GM23338 (cell line): Measurements from ENCODE around the gene PDZK1IP1. TPM values are rescaled to one million over a fixed set of nuclear protein-coding genes. Genes with fewer than 3 reads are reported as not detected.

ENCODE experiments used
- ATAC-seq: fragments of 200-7000 bp; cut with Tn5 transposase; 3 replicates; pipeline ENCODE4 v1.9.1; 2020
- DNase-seq: peaks from one replicate; pipeline ENCODE4 v3.0.0-alpha.2; 2015; ENCODE audit warnings: low spot score
- H2AFZ ChIP-seq: fragments of 200-600 bp; sonication (generic); 2 replicates; pipeline ENCODE4 v1.8.0; 2016; ENCODE audit warnings: antibody characterized with exemption, mild to moderate bottlenecking, moderate library complexity
- H3F3A ChIP-seq: fragments of 200-600 bp; sonication (generic); replicated peaks from 2 replicates; pipeline ENCODE4 v1.8.0; 2017; ENCODE audit warnings: antibody characterized with exemption, mixed run types, low read depth
- H3K27ac ChIP-seq: fragments of 200-600 bp; sonication (generic); 2 replicates; pipeline ENCODE4 v1.6.1; 2016; ENCODE audit warnings: low read depth
- H3K27me3 ChIP-seq: fragments of 200-600 bp; sonication (generic); 2 replicates; pipeline ENCODE4 v1.8.0; 2016; ENCODE audit warnings: mild to moderate bottlenecking, mixed run types, moderate library complexity; ENCODE audit not compliant: insufficient read depth
- H3K36me3 ChIP-seq: fragments of 200-600 bp; sonication (generic); 2 replicates; pipeline ENCODE4 v1.8.0; 2016; ENCODE audit warnings: mild to moderate bottlenecking; ENCODE audit not compliant: insufficient read depth
- H3K4me1 ChIP-seq: fragments of 200-600 bp; sonication (generic); 2 replicates; pipeline ENCODE4 v1.8.0; 2016; ENCODE audit warnings: mild to moderate bottlenecking, moderate library complexity; ENCODE audit not compliant: insufficient read depth
- H3K4me2 ChIP-seq: fragments of 200-600 bp; sonication (generic); 2 replicates; pipeline ENCODE4 v1.7.1; 2017; ENCODE audit warnings: mixed run types
- H3K4me3 ChIP-seq: fragments of 200-600 bp; sonication (generic); 2 replicates; pipeline ENCODE4 v1.6.1; 2016; ENCODE audit warnings: mixed run types
- H3K79me2 ChIP-seq: fragments of 200-600 bp; sonication (generic); replicated peaks from 2 replicates; pipeline ENCODE4 v1.8.0; 2017; ENCODE audit warnings: mild to moderate bottlenecking; ENCODE audit not compliant: insufficient read depth
- H3K9me2 ChIP-seq: fragments of 200-600 bp; sonication (generic); 2 replicates; pipeline ENCODE4 v1.8.0; 2017; ENCODE audit not compliant: insufficient read depth
- H4K20me1 ChIP-seq: fragments of 200-600 bp; sonication (generic); replicated peaks from 2 replicates; pipeline ENCODE4 v1.8.0; 2017; ENCODE audit warnings: mild to moderate bottlenecking; ENCODE audit not compliant: insufficient read depth
- H3K27ac Mint-ChIP-seq: 2 replicates; pipeline ENCODE4 v1.8.0; 2020; ENCODE audit warnings: inconsistent platforms, mild to moderate bottlenecking, moderate library complexity, mixed read lengths
- H3K27me3 Mint-ChIP-seq: 3 replicates; pipeline ENCODE4 v1.8.0; 2022; ENCODE audit warnings: low read depth, mild to moderate bottlenecking, moderate library complexity, mixed read lengths, inconsistent platforms; ENCODE audit not compliant: insufficient read depth, poor library complexity
- H3K36me3 Mint-ChIP-seq: 3 replicates; pipeline ENCODE4 v1.8.0; 2021; ENCODE audit warnings: low read depth, mild to moderate bottlenecking, inconsistent platforms, moderate library complexity, mixed read lengths
- H3K4me1 Mint-ChIP-seq: 3 replicates; pipeline ENCODE4 v1.8.0; 2020; ENCODE audit warnings: mild to moderate bottlenecking, inconsistent platforms, mixed read lengths
- H3K4me3 Mint-ChIP-seq: 3 replicates; pipeline ENCODE4 v1.8.0; 2021; ENCODE audit warnings: moderate library complexity, mild to moderate bottlenecking, inconsistent platforms, mixed read lengths
- H3K9me3 Mint-ChIP-seq: 3 replicates; pipeline ENCODE4 v1.8.0; 2020; ENCODE audit warnings: moderate library complexity, mild to moderate bottlenecking, inconsistent platforms, mixed read lengths
- CREB1 ChIP-seq: fragments of 250-450 bp; sonication (Bioruptor Pico); IDR thresholded peaks from 2 replicates; pipeline ENCODE4 v1.5.0; 2020; ENCODE audit warnings: low read depth, mild to moderate bottlenecking, moderate library complexity
- EZH2 ChIP-seq: fragments of 200-600 bp; sonication (generic); IDR thresholded peaks from one replicate; pipeline ENCODE4 v1.8.0; 2017; ENCODE audit warnings: antibody characterized with exemption, mild to moderate bottlenecking, low read depth; ENCODE audit not compliant: unreplicated experiment
- JUNB ChIP-seq: IDR thresholded peaks from one replicate; pipeline ENCODE4 v1.6.1; 2016; ENCODE audit warnings: antibody characterized with exemption; ENCODE audit not compliant: unreplicated experiment
- NANOG ChIP-seq: IDR thresholded peaks from 2 replicates; pipeline ENCODE4 v1.6.1; 2016; ENCODE audit warnings: antibody characterized with exemption, borderline replicate concordance
- POLR2AphosphoS5 ChIP-seq: IDR thresholded peaks from 2 replicates; pipeline ENCODE4 v1.6.1; 2016; ENCODE audit warnings: antibody characterized with exemption, low read depth
- ZNF114 ChIP-seq: fragments of 250-450 bp; sonication (Bioruptor Pico); IDR thresholded peaks from 2 replicates; pipeline ENCODE4 v1.5.0; 2020; ENCODE audit warnings: mild to moderate bottlenecking, moderate library complexity
- ZNF331 ChIP-seq: fragments of 250-450 bp; sonication (Bioruptor Pico); IDR thresholded peaks from 2 replicates; pipeline ENCODE4 v1.5.0; 2020; ENCODE audit warnings: low read depth, mild to moderate bottlenecking, moderate library complexity
- polyA plus RNA-seq: library from polyadenylated mRNA; unstranded; fragments of >200 nt; fragmentation: Nextera tagmentation; extraction: Ambion mirVana; gene quantifications from 2 replicates; pipeline ENCODE4 v1.2.1, GENCODE V29; 2016
- total RNA-seq: library from RNA; depleted of rRNA; stranded (reverse); fragments of >200 nt; shearing (Covaris generic); gene quantifications from 2 replicates; pipeline ENCODE4 v1.2.3, GENCODE V29; 2014
- TF ChIP-seq, protein P1 (sequence below): IDR thresholded peaks from one replicate; pipeline ENCODE4 v1.6.1; 2018; ENCODE audit warnings: antibody characterized with exemption; ENCODE audit not compliant: unreplicated experiment
- TF ChIP-seq, protein P2 (sequence below), 2 experiments: fragments of 200-600 bp in 1 of 2; sonication (generic) in 1 of 2; conservative IDR thresholded peaks; 2 replicates each; pipeline versions ENCODE4 v1.5.1 to v1.6.1; 2016 to 2017; ENCODE audit warnings: antibody characterized with exemption in 2 of 2, low read depth in 2 of 2, mild to moderate bottlenecking in 2 of 2, moderate library complexity in 1 of 2

The PDZK1IP1 gene
- total and polyA plus RNA-seq, 2 experiments from 2014 or later, result not detected

DNA sequence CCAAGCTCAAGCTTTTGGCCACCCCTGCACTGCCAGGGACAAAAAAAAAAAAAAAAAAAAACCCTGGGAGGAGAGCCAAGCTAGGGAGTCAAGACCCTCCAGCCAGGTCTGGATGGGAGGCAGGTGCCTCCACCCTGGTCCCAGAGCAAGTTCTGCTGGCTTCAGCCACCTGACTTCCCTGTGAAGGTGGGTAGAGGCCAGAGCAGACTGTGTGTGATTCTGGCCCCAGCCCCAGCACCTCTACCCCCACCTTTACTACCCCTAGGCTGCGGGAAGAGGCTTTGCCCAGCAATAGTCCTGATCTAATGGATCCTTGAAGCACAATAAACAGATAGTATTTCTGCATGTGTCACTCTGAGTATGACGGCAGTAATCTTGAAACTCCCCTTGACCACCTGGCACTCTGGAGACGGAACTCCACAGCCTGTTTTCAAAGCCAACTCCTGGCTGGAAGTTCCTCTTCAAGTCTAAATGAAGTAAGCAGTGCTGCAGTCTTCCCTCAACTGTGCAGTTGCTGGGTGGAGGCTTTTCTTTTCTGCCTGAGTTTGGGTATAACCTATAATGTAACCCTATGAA lies 9.8 kb downstream of the PDZK1IP1 start:
- H3K4me2 ChIP-seq, result peak overlapping the region; percentile 87; the same call in 1 of the 2 replicates
- DNase-seq, result no peak
- peaks cover 24% of the 10 kb centered on the region for H3K4me1 Mint-ChIP-seq
- ATAC-seq, result no peak
- no peaks in the 10 kb centered on the region; the same call in 2 of the 3 replicates for H3K36me3 Mint-ChIP-seq
- H2AFZ ChIP-seq, result no peak overlapping the region
- H3K27me3 Mint-ChIP-seq, result peaks cover 23% of the 10 kb centered on the region
- H3K27me3 ChIP-seq, result peaks cover 15% of the 10 kb centered on the region
- no peaks in the 10 kb centered on the region for H4K20me1 ChIP-seq
- H3K36me3 ChIP-seq, result no peaks in the 10 kb centered on the region
- 0 out of 3 replicates have a peak overlapping the region, but pooled peaks have one; percentile 25 for H3K4me3 Mint-ChIP-seq
- peaks cover 8% of the 10 kb centered on the region for H3K4me1 ChIP-seq
- no peak overlapping the region for H3K27ac ChIP-seq
- no peaks in the 10 kb centered on the region for H3F3A ChIP-seq
- no peaks in the 10 kb centered on the region for H3K9me2 ChIP-seq
- H3K9me3 Mint-ChIP-seq, result peaks cover 12% of the 10 kb centered on the region; the same call in 2 of the 3 replicates
- TF ChIP-seq, protein P1, sequence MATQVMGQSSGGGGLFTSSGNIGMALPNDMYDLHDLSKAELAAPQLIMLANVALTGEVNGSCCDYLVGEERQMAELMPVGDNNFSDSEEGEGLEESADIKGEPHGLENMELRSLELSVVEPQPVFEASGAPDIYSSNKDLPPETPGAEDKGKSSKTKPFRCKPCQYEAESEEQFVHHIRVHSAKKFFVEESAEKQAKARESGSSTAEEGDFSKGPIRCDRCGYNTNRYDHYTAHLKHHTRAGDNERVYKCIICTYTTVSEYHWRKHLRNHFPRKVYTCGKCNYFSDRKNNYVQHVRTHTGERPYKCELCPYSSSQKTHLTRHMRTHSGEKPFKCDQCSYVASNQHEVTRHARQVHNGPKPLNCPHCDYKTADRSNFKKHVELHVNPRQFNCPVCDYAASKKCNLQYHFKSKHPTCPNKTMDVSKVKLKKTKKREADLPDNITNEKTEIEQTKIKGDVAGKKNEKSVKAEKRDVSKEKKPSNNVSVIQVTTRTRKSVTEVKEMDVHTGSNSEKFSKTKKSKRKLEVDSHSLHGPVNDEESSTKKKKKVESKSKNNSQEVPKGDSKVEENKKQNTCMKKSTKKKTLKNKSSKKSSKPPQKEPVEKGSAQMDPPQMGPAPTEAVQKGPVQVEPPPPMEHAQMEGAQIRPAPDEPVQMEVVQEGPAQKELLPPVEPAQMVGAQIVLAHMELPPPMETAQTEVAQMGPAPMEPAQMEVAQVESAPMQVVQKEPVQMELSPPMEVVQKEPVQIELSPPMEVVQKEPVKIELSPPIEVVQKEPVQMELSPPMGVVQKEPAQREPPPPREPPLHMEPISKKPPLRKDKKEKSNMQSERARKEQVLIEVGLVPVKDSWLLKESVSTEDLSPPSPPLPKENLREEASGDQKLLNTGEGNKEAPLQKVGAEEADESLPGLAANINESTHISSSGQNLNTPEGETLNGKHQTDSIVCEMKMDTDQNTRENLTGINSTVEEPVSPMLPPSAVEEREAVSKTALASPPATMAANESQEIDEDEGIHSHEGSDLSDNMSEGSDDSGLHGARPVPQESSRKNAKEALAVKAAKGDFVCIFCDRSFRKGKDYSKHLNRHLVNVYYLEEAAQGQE, result no peak
- TF ChIP-seq, protein P2, sequence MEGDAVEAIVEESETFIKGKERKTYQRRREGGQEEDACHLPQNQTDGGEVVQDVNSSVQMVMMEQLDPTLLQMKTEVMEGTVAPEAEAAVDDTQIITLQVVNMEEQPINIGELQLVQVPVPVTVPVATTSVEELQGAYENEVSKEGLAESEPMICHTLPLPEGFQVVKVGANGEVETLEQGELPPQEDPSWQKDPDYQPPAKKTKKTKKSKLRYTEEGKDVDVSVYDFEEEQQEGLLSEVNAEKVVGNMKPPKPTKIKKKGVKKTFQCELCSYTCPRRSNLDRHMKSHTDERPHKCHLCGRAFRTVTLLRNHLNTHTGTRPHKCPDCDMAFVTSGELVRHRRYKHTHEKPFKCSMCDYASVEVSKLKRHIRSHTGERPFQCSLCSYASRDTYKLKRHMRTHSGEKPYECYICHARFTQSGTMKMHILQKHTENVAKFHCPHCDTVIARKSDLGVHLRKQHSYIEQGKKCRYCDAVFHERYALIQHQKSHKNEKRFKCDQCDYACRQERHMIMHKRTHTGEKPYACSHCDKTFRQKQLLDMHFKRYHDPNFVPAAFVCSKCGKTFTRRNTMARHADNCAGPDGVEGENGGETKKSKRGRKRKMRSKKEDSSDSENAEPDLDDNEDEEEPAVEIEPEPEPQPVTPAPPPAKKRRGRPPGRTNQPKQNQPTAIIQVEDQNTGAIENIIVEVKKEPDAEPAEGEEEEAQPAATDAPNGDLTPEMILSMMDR (conservative IDR thresholded peaks at IDR 0.05; ENCODE audit: low read depth in 2 of 2), result no peak
- TF ChIP-seq NANOG (no peak), EZH2 (no peak), ZNF114 (CRISPR knock-in tag) (no peak), ZNF331 (no peak)
- H3K4me3 ChIP-seq, result no peak overlapping the region
- H3K27ac Mint-ChIP-seq, result no peak overlapping the region
- no peaks in the 10 kb centered on the region for H3K79me2 ChIP-seq

DNA sequence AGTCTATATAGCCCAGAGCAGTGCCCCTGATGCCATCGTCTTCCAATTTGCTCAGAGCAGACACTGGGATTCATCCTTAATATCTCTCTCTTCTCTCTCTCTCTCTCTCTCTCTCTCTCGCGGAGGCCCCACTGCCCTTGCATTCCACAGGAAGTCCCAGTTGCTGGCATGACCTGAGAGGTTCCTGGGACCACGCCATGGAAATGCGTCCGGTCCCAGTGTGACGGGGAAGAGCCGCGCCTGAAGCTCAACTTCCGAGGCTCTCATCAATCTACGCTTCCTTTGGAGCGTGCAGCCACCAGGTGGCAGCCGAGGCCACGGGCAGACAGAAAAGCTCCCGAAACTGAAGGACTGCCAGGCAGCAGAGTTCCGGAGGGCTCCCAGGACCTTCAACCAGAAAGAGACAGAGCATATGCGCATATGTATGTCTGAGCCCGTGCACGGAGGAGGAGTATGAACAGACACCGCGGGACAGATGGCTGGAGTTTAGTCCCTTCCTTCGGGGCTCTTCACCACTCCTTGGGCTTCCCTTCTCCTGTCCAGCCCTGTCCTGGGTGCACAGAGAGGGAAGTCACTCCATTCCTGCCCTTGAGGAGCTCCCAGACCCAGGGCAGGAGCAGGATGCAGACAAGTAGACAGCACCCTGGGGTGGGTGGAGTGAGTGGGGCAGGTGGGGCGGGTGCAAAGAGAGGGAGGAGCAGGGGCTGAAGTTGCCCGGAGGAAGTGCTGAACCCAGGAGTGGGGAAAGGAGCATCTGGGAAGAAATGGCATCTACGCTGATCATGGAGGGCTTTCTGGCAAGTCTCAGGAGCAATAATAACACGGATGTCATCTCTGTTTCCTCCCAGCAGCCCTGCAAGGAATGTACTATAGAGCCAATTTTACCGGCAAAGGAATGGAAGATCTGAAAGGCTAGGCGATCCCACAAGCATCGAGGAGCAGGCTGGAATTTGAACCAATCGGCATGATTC lies 10.5 kb downstream of the PDZK1IP1 start:
- DNase-seq (peak; percentile 97), ATAC-seq (peak; percentile 72)
- Histone ChIP-seq H3K79me2 (no peaks in the 10 kb centered on the region), H3K27me3 (peaks cover 15% of the 10 kb centered on the region), H3K36me3 (no peaks in the 10 kb centered on the region), H3K4me3 (peak overlapping the region; percentile 56), H2AFZ (peak overlapping the region; percentile 91), H3F3A (no peaks in the 10 kb centered on the region), H3K4me2 (peak overlapping the region; percentile 87), H3K9me2 (no peaks in the 10 kb centered on the region), H3K27ac (no peak overlapping the region), H4K20me1 (no peaks in the 10 kb centered on the region), H3K4me1 (peaks cover 8% of the 10 kb centered on the region)
- Mint-ChIP-seq H3K9me3 (peaks cover 8% of the 10 kb centered on the region; the same call in 2 of the 3 replicates), H3K4me1 (peaks cover 24% of the 10 kb centered on the region), H3K27me3 (peaks cover 23% of the 10 kb centered on the region), H3K27ac (peak overlapping the region; percentile 86), H3K36me3 (no peaks in the 10 kb centered on the region; the same call in 2 of the 3 replicates), H3K4me3 (peak overlapping the region; percentile 71)
- no peak for TF ChIP-seq JUNB
- peak; percentile 99 for TF ChIP-seq CREB1 (CRISPR knock-in tag)
- TF ChIP-seq ZNF331, result no peak
- no peak for TF ChIP-seq POLR2AphosphoS5
- no peak for TF ChIP-seq NANOG
- TF ChIP-seq, protein P1, result no peak
- TF ChIP-seq, protein P2 (conservative IDR thresholded peaks at IDR 0.05; ENCODE audit: low read depth in 2 of 2), result peak; percentile 78 to 99
